ENCODE data around the gene ASCL3. TPM values are rescaled to one million over a fixed set of nuclear protein-coding genes. Genes with fewer than 3 reads are reported as not detected.

The ASCL3 gene
- total and polyA plus RNA-seq, 11 donors = not detected

Other genes starting within 250 kb of the ASCL3 start
- gene AKIP1, start 31.8 kb downstream of the ASCL3 start, total RNA-seq = 10 to 100 TPM; 21.6 to 39.9 (median 27.4) TPM
- 10 to 100 TPM; 17.7 to 31.1 TPM for gene AKIP1, start 31.8 kb downstream of the ASCL3 start, polyA plus RNA-seq
- gene C11orf16, start 10.1 kb downstream of the ASCL3 start, total RNA-seq = not detected
- not detected for gene C11orf16, start 10.1 kb downstream of the ASCL3 start, polyA plus RNA-seq
- 10 to 100 TPM; 39.9 to 58.3 (median 46.5) TPM for gene TMEM9B, start 21.4 kb upstream of the ASCL3 start, total RNA-seq
- 10 to 100 TPM; 38.8 to 79.5 TPM for gene TMEM9B, start 21.4 kb upstream of the ASCL3 start, polyA plus RNA-seq
- 1 to 10 TPM in 4 of 9 donors, under 1 TPM in 5; 0.24 to 3.4 (median 0.63) TPM for gene NRIP3, start 61.0 kb upstream of the ASCL3 start, total RNA-seq
- gene NRIP3, start 61.0 kb upstream of the ASCL3 start, polyA plus RNA-seq = under 1 TPM; 0.23 to 0.26 TPM
- gene SCUBE2, start 148.6 kb upstream of the ASCL3 start, total RNA-seq = 1 to 10 TPM in 5 of 9 donors, under 1 TPM in 4; 0.21 to 4.3 (median 1.3) TPM
- under 1 TPM; 0.08 to 0.55 TPM for gene SCUBE2, start 148.6 kb upstream of the ASCL3 start, polyA plus RNA-seq

Measured in heart left ventricle (tissue), 11 donors.